ENCODE results near the gene MED15.

GRCh38 chr22:20567993-20568417, 60.6 kb downstream of the MED15 start:
- TF ChIP-seq POLR2A (IDR thresholded peaks at IDR 0.05) (no peak), CTCF (IDR thresholded peaks at IDR 0.05) (no peak)

All from uterus (tissue), 2 donors.